Large intestine (tissue), 12 donors: ENCODE data around the gene ATP4B. TPM values are rescaled to one million over a fixed set of nuclear protein-coding genes. Genes with fewer than 3 reads are reported as not detected.

ENCODE experiments used
- DNase-seq, 2 donors: peaks; one replicate each; pipeline versions ENCODE4 v3.0.0 to v3.0.0-alpha.2; 2013
- H3K27ac ChIP-seq: one replicate; pipeline ENCODE4 v1.5.1; 2013; ENCODE audit warnings: low read length
- H3K27me3 ChIP-seq: 2 replicates; pipeline ENCODE4 v1.6.1; 2013; ENCODE audit warnings: low read length; ENCODE audit not compliant: control insufficient read depth, insufficient read depth
- H3K36me3 ChIP-seq: 2 replicates; pipeline ENCODE4 v1.6.1; 2013; ENCODE audit warnings: low read length; ENCODE audit not compliant: control insufficient read depth, insufficient read depth
- H3K4me1 ChIP-seq: one replicate; pipeline ENCODE4 v1.6.1; 2013; ENCODE audit warnings: low read length; ENCODE audit not compliant: control insufficient read depth, insufficient read depth
- H3K4me3 ChIP-seq: one replicate; pipeline ENCODE4 v1.5.1; 2013; ENCODE audit warnings: low read length
- H3K9me3 ChIP-seq: one replicate; pipeline ENCODE4 v1.6.1; 2013; ENCODE audit warnings: mild to moderate bottlenecking, low read depth, low read length, moderate library complexity; ENCODE audit not compliant: control insufficient read depth
- WGBS: methylation state at CpG from one replicate; pipeline ENCODE4 v1.1.5; 2013; ENCODE audit warnings: low lambda C conversion rate; ENCODE audit not compliant: insufficient coverage; 5-methylcytosine and 5-hydroxymethylcytosine counted together
- long read RNA-seq, 11 donors: transcript quantifications; one replicate each; lab custom pipeline, GENCODE V29; 2026
- polyA plus RNA-seq: library from polyadenylated mRNA; unstranded; fragments of 120-200 nt; gene quantifications from one replicate; pipeline ENCODE4 v1.2.1, GENCODE V29; 2013

Gene ATP4B
- 0.04 TPM for polyA plus RNA-seq
- long read RNA-seq, donor 1: 0 reads
- long read RNA-seq, donor 2: 0 reads
- long read RNA-seq, donor 3: 0 reads
- long read RNA-seq, donor 4: 0 reads
- long read RNA-seq, donor 5: 0 reads
- long read RNA-seq, donor 6: 0 reads
- long read RNA-seq, donor 7: 0 reads
- long read RNA-seq, donor 8: 0 reads
- long read RNA-seq, donor 9: 0 reads
- long read RNA-seq, donor 10: 0 reads
- long read RNA-seq, donor 11: 0 reads

DNA sequence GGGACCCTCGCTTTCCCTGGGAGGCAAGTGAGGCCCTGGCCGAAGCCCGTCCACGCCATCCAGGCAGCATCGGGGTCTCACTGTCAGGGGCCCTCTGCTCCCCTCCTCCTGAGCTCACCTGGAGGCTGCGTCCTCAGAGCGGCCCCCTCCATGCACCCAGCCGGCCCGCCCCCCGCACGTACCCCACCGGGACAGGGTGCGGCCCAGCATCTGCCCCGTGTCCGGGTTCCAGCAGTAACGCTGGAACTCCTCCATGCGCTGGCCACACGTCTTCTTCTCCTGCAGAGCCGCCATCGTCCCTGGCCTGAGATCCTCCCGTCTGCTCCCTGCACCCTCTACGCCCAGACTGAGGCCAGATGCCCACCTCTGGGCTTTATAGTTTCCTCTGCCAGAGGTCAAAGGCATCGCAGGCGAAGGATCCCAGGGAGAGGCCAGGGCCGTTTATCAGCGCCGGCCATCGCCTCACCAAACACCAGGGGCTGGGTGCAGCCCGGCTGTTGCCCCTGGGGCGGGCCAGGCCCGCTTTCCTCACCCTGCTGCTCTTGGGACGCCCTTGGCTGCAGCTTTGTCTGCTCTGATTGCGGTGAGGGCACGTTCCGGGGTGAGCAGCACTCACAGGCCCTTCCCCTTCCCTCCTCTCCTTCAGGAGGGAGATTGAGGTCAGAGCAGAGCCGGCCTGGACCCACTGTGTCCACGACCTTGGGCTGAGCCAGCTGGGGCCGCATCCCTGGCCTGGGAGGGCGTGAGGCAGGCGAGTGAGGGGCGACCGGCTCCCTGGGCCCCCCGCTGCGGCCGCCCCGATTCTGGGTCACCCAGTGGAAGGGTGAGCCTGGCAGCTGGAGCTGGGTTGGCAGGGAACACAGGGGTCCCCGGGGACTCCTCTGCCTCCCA lies at the start of gene ATP4B:
TSS of gene ATP4B (minus strand) at position 348 of the 891 bp plus-strand sequence. CDS start at position 294, 54 bp downstream.
- DNase-seq: no peak
- no peak within 1 kb of the TSS for H3K27ac ChIP-seq

DNA sequence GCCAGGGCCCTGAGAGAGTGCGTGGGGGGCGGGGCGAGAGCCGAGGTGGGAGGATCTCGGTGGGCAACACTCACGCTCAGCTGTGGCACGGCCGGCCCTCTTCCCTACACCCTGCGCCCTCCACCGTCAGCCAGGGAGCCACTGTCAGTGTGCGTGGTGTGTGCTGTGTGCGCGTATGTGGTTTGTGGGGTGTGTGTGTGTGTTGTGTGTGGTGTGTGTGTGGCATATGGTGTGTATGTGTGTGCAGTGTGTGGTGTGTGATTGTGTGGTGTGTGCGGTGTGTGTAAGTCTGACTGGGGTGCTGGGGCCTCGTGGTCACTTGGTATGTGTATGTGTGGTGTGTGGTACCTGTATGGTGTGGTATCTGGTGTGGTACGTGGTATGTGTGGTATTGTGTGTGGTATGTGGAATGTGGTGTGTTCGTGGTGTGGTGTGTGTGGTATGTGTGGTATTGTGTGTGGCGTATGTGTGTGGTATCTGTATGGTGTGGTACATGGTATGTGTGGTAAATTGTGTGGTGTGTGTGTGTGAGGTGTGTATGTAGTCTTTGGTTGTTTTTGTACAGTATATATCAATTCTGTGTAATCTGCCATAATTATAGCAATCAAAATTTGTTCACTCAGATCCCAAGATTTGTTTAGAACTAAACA lies 14.1 kb upstream of the ATP4B start:
- H3K4me1 ChIP-seq: no peaks in the 10 kb centered on the region
- no peak overlapping the region for H3K4me3 ChIP-seq
- DNase-seq: no peak
- no peaks in the 10 kb centered on the region for H3K27me3 ChIP-seq
- no peak overlapping the region for H3K27ac ChIP-seq
- peaks cover 6% of the 10 kb centered on the region for H3K9me3 ChIP-seq
- no peaks in the 10 kb centered on the region for H3K36me3 ChIP-seq
- 13% methylated on average over 1 of the region's 18 CpGs for WGBS

More for the DNA sequence above, at the start of gene ATP4B:
- WGBS: no CpG with 5 or more reads among the region's 47 CpGs
- no peaks in the 10 kb centered on the region for H3K36me3 ChIP-seq
- no peaks in the 10 kb centered on the region for H3K9me3 ChIP-seq
- H3K4me3 ChIP-seq: no peak within 1 kb of the TSS
- no peaks in the 10 kb centered on the region for H3K27me3 ChIP-seq
- peaks cover 3% of the 10 kb centered on the region for H3K4me1 ChIP-seq

DNA sequence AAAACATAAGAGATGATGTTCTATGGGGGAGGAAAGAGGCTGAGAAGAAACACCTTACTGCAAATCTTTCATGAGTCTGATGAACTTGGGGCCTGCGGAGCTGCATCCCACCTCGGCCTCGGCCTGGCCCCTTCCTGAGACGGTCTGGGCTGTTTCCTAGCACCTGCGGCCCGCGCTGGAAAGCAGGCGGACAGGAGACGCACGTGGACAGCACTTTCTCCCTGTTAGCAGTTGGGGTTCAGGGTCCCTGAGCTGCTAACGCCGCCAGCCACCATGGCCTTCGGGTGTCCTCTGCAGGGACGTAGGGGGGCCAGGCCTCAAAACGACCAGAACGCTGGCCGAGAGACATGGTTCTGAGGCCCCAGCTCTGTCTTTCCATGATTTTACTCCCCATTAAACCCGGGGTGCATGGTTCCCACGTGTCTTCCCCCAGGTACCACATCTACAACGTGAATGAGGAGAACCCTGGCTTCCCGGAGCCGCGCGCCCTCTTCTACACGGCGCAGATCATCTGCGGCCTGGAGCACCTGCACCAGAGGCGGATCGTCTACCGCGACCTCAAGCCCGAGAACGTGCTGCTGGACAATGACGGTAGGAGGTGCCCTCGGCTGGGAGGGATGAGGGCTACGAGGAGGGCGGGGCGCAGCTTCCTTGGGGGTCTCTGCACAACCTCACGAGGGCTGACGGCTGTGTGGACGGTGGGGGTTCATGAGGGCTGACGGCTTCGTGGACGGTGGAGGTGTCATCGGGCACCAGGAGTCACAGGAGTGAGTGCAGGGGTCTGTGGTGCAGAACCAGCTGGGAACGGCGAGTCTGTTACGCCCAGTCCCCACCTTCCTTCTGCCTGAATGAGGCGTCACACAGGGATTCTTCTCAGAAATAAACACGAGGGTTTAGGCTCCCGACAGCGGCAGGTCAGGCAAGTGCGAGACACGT lies 13.3 kb upstream of the ATP4B start:
- Histone ChIP-seq H3K36me3 (no peaks in the 10 kb centered on the region), H3K4me3 (no peak overlapping the region), H3K27me3 (no peaks in the 10 kb centered on the region), H3K4me1 (no peaks in the 10 kb centered on the region), H3K27ac (no peak overlapping the region), H3K9me3 (peaks cover 6% of the 10 kb centered on the region)
- WGBS: no CpG with 5 or more reads among the region's 54 CpGs
- DNase-seq: no peak

DNA sequence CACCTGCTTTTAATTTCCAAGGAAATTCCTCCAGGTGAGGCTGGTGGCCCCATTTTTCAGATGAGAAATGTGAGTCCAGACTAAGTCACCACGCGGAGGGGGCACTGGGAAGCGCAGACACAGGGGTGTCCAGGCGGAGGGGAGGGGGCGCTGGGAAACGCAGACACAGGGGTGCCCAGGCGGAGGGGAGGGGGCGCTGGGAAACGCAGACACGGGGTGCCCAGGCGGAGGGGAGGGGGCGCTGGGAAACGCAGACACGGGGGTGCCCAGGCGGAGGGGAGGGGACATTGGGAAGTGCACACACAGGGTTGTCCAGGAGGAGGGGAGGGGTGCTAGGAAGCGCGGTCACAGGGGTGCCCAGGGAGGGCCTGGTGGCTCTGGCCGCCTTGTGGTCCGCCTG lies 12.5 kb upstream of the ATP4B start:
- H3K27ac ChIP-seq: no peak overlapping the region
- no CpG with 5 or more reads among the region's 19 CpGs for WGBS
- no peaks in the 10 kb centered on the region for H3K4me1 ChIP-seq
- DNase-seq: no peak
- no peaks in the 10 kb centered on the region for H3K36me3 ChIP-seq
- H3K9me3 ChIP-seq: peaks cover 6% of the 10 kb centered on the region
- H3K27me3 ChIP-seq: no peaks in the 10 kb centered on the region
- H3K4me3 ChIP-seq: no peak overlapping the region

DNA sequence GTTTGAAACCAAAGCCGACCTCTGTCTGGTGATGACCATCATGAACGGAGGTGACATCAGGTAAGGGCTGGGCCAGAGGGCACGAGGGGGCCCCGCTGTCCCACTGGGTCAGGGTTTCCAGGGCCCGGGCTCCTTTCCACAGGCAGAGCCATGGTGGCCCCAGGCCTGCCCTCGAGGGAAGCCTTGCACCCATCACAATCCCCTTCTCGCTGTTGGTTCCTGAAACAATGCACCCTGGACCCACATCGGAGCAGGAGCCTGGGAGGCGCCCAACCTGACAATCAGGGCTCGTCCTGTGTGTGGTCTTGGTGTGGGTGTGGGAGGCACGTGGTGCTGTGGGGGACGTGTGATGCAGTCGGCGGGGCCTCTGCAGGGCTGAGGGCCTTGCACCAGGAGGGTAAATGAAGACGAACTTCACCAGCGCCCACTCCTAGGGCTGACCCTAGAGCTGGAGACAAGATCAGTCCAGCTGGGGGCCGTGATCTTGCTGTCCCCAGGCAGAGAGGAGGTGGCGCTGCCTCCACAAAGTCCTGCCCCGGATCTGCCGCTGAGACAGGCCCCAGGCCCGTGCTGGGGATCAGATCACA lies 11.8 kb upstream of the ATP4B start:
- peaks cover 6% of the 10 kb centered on the region for H3K9me3 ChIP-seq
- no peaks in the 10 kb centered on the region for H3K27me3 ChIP-seq
- H3K4me1 ChIP-seq: no peaks in the 10 kb centered on the region
- H3K36me3 ChIP-seq: no peaks in the 10 kb centered on the region
- no peak for DNase-seq
- WGBS: no CpG with 5 or more reads among the region's 21 CpGs
- H3K4me3 ChIP-seq: no peak overlapping the region
- no peak overlapping the region for H3K27ac ChIP-seq

DNA sequence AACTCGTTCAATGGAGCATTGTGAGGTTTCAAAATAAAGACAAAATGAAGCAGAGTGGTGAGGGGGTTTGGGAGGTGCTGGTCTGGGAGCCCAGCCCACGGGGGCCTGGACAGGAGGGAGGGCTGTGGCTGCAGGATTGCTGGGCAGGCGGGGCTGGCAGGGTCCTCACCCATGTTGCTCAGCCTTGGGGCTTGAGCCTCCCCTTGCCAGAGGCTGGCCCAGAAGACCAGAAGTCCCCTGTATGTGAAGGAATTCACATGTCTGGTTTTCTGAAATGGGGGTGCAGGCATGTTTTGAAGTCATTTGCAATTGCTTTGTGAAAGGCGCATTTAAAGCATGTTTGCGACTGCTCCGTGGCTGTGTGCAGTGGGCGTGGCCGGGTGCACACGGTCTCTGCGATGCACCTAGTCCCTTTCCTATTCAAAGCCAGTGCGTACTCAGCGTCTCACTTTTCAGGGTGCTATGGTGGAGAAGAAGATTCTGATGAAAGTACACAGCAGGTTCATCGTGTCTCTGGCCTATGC lies 11.3 kb upstream of the ATP4B start:
- WGBS: no CpG with 5 or more reads among the region's 13 CpGs
- H3K27me3 ChIP-seq: no peaks in the 10 kb centered on the region
- no peak for DNase-seq
- no peaks in the 10 kb centered on the region for H3K36me3 ChIP-seq
- H3K4me3 ChIP-seq: no peak overlapping the region
- H3K27ac ChIP-seq: no peak overlapping the region
- peaks cover 6% of the 10 kb centered on the region for H3K9me3 ChIP-seq
- H3K4me1 ChIP-seq: no peaks in the 10 kb centered on the region

DNA sequence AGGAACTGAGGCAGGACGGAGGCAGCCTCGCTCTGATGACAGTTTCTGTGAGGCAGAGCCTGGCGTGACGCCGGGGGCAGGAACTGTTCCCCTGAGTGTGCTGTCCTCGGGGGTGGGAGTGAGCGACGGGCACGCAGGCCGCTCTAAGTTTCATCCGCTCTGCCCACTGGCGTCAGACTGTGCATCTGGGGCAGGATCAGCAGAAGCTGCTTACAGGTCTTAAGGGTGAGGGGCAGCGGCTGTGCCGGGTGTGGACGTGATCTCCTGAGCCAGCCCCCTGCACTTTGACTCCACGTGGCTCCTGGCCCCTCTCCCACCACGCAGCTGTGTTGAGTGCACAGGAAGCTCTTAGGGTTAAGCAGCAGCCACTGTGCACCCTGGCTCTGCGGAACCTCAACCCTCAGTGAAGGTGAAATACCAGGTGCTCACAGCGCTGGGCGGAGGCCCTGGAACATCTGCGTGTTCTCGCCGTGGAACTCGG lies 10.5 kb upstream of the ATP4B start:
- Histone ChIP-seq H3K4me1 (no peaks in the 10 kb centered on the region), H3K9me3 (peaks cover 6% of the 10 kb centered on the region), H3K36me3 (no peaks in the 10 kb centered on the region), H3K27ac (no peak overlapping the region), H3K4me3 (no peak overlapping the region), H3K27me3 (no peaks in the 10 kb centered on the region)
- no CpG with 5 or more reads among the region's 24 CpGs for WGBS
- no peak for DNase-seq

DNA sequence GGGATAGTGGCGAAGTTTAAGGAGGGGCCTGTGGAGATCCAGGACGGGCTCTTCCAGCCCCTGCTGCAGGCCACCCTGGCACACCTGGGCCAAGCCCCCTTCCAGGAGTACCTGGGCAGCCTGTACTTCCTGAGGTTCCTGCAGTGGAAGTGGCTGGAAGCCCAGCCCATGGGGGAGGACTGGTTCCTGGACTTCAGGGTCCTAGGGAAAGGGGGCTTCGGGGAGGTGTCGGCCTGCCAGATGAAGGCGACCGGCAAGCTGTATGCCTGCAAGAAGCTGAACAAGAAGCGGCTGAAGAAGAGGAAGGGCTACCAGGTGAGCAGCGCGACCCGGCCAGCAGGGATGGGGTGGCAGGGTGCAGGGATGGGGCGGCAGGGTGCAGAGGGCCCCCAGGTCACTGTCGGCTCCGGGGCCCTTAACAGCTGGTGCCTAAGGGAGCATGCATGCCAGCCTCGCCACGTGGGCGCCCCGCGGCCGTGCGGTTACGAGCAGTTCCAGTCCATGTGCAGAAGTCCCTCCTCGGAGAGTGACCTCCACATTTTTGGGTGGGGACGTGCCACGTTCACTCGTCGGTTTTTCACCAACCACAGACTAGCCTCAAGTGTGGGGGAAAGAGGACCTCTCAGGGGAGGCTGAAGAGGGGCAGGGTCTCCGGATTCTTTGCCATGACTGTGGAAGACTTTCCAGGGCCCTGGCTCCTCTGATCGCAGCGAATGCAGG lies 9.9 kb upstream of the ATP4B start:
- no CpG with 5 or more reads among the region's 29 CpGs for WGBS
- no peak for DNase-seq
- H3K27me3 ChIP-seq: no peaks in the 10 kb centered on the region

More for the DNA sequence above, 9.9 kb upstream of the ATP4B start:
- Histone ChIP-seq H3K9me3 (peaks cover 6% of the 10 kb centered on the region), H3K4me1 (no peaks in the 10 kb centered on the region), H3K36me3 (no peaks in the 10 kb centered on the region), H3K27ac (no peak overlapping the region), H3K4me3 (no peak overlapping the region)
